Measurements from ENCODE around the gene PCSK6. TPM values are rescaled to one million over a fixed set of nuclear protein-coding genes. Genes with fewer than 3 reads are reported as not detected.

Gene PCSK6
- total RNA-seq, 4 donors from 2014 or later, result 12.8 to 23.2 (median 18.4) TPM

GRCh38 chr15:101326026-101326315, 163.5 kb downstream of the PCSK6 start:
- Histone ChIP-seq H3K27me3 (peaks cover 12% of the 10 kb centered on the region), H3K36me3 (no peaks in the 10 kb centered on the region), H3K4me1 (no peaks in the 10 kb centered on the region), H3K27ac (no peak overlapping the region), H3K4me3 (no peak overlapping the region), H3K9me3 (no peaks in the 10 kb centered on the region)
- TF ChIP-seq POLR2A (IDR thresholded peaks at IDR 0.05) (no peak), CTCF (IDR thresholded peaks at IDR 0.05) (no peak), EP300 (IDR thresholded peaks at IDR 0.05) (no peak), POLR2AphosphoS5 (IDR thresholded peaks at IDR 0.05) (no peak)
- ATAC-seq, result no peak
- WGBS, 2 donors (ENCODE audit: low coverage in 1 of 2), result 80% methylated on average over 4 of the region's 8 CpGs; no CpG with 5 or more reads in 1 of the 2 donors

GRCh38 chr15:101325263-101326025, 164.1 kb downstream of the PCSK6 start:
- TF ChIP-seq POLR2AphosphoS5 (IDR thresholded peaks at IDR 0.05), result no peak
- no peak for TF ChIP-seq EP300 (IDR thresholded peaks at IDR 0.05)
- TF ChIP-seq CTCF (IDR thresholded peaks at IDR 0.05), result no peak
- H3K27ac ChIP-seq, result no peak overlapping the region
- no peaks in the 10 kb centered on the region for H3K36me3 ChIP-seq
- no peaks in the 10 kb centered on the region for H3K9me3 ChIP-seq
- 87 to 91% methylated on average over 4 to 6 of the region's 19 CpGs for WGBS, 2 donors (ENCODE audit: low coverage in 1 of 2)
- no peak overlapping the region for H3K4me3 ChIP-seq
- H3K27me3 ChIP-seq, result peaks cover 17% of the 10 kb centered on the region
- no peak for ATAC-seq
- no peaks in the 10 kb centered on the region for H3K4me1 ChIP-seq

GRCh38 chr15:101324524-101325177, 164.9 kb downstream of the PCSK6 start:
- H3K9me3 ChIP-seq, result no peaks in the 10 kb centered on the region
- 60 to 67% methylated on average over 1 of the region's 13 CpGs for WGBS, 2 donors (ENCODE audit: low coverage in 1 of 2)
- no peaks in the 10 kb centered on the region for H3K36me3 ChIP-seq
- H3K27me3 ChIP-seq, result peaks cover 25% of the 10 kb centered on the region
- H3K27ac ChIP-seq, result no peak overlapping the region
- ATAC-seq, result no peak
- H3K4me3 ChIP-seq, result no peak overlapping the region
- no peaks in the 10 kb centered on the region for H3K4me1 ChIP-seq
- TF ChIP-seq CTCF (IDR thresholded peaks at IDR 0.05) (no peak), POLR2AphosphoS5 (IDR thresholded peaks at IDR 0.05) (no peak), POLR2A (IDR thresholded peaks at IDR 0.05) (no peak), EP300 (IDR thresholded peaks at IDR 0.05) (no peak)

GRCh38 chr15:101323793-101324523, 165.5 kb downstream of the PCSK6 start:
- no peak overlapping the region for H3K4me3 ChIP-seq
- H3K27ac ChIP-seq, result no peak overlapping the region
- no peak for TF ChIP-seq EP300 (IDR thresholded peaks at IDR 0.05)
- TF ChIP-seq CTCF (IDR thresholded peaks at IDR 0.05), result no peak
- TF ChIP-seq POLR2A (IDR thresholded peaks at IDR 0.05), result no peak
- TF ChIP-seq POLR2AphosphoS5 (IDR thresholded peaks at IDR 0.05), result no peak

More at GRCh38 chr15:101323793-101324523, 165.5 kb downstream of the PCSK6 start:
- no peak for ATAC-seq
- WGBS, 2 donors (ENCODE audit: low coverage in 1 of 2), result 81 to 85% methylated on average over 8 to 14 of the region's 21 CpGs
- peaks cover 28% of the 10 kb centered on the region for H3K27me3 ChIP-seq
- H3K4me1 ChIP-seq, result no peaks in the 10 kb centered on the region
- H3K9me3 ChIP-seq, result no peaks in the 10 kb centered on the region
- H3K36me3 ChIP-seq, result no peaks in the 10 kb centered on the region

Measured in gastroesophageal sphincter (tissue), 4 donors.